Smooth muscle cell of trachea (primary cell): Measurements from ENCODE around the gene SCGB1D4. TPM values are rescaled to one million over a fixed set of nuclear protein-coding genes. Genes with fewer than 3 reads are reported as not detected.

Experiments used
- total RNA-seq: library from RNA; depleted of rRNA; stranded (reverse); fragments of >200 nt; gene quantifications from 2 replicates; pipeline ENCODE4 v1.2.1, GENCODE V29; 2014

SCGB1D4 gene, protein sequence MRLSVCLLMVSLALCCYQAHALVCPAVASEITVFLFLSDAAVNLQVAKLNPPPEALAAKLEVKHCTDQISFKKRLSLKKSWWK
- not detected in 2 replicates for total RNA-seq

DNA sequence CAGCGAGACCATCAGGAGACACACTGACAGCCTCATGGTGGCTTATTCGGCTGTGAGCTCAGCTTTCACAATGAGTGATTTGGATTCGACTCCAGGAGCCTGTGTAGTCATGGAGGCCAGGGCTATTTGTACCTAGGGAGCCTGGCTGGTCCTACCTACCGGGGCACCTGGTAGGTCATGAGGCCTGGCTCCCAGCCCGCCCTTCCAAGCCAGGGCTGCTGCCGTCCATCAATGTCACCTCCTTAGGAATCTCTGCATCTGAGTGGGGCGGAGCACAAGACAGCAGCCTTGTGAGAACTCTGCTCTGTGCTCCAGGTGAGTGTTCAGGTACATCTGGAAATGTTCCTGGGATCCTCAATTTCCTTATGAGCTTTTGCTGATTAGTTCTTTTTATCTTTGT, at the start of gene SCGB1D4:
SCGB1D4 (minus strand) TSS at position 101 of the 400 bp plus-strand sequence; CDS start at position 36, 65 bp downstream.

DNA sequence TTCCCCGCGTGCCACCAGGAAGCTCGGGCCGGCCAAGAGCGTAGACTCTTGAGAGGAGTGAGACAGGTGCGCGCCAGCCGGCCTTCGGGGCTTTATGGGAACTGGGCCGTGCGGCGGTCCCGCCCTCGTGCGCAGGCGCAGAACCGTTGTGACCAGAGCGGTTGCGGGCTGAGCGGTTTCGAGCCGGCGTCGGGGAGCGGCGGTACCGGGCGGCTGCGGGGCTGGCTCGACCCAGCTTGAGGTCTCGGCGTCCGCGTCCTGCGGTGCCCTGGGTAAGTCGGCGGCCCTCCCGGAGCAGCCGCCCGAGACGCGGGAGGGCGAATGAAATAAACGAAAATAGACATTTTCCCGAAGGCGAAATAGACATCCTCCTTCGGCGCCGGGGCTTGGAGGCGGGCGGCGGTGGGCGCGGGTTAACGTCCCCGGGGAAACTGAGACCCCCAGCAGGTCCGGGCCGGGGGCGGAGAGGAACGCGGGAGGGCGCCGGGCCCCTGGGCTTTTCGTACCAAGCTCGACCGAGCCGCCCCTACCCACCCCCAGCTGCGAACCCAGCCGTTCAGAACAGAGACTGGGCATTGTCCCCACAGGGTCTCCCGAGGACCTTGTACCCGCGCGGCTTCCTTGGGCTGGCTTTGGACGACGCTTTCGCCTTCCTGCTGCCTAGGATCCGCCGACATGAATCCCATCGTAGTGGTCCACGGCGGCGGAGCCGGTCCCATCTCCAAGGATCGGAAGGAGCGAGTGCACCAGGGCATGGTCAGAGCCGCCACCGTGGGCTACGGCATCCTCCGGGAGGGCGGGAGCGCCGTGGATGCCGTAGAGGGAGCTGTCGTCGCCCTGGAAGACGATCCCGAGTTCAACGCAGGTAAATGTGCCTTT, 38.7 kb upstream of the SCGB1D4 start, which contains the start of gene ASRGL1:
ASRGL1 (plus strand) TSS at position 146 of the 879 bp plus-strand sequence; CDS start at position 676, 530 bp downstream.

DNA sequence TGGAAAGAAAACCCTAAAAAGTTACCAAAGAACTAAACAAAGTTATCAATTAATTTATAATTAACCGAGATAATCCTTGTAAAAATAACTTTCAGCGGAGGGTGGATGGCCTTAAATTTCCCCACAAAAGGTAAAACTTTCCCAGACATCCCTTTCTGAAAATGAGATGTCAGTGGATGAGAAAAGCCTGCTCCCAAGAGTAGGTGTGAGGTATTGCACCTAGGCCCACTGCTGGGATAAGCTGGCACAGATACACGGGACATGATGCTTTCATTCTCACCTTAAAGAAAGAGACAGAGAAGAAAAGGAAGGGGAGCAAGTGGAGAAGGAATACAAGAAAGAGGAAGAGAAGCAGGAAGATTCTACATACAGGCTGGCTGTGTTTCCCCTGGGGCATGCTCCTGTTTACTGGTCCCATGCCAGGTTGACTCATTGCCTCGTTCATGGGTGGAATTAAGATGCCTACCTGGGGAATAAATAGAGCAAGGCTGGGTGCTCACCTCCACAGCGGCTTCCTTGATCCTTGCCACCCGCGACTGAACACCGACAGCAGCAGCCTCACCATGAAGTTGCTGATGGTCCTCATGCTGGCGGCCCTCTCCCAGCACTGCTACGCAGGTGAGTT, 29.1 kb downstream of the SCGB1D4 start, which contains the start of gene SCGB2A2:
SCGB2A2 (plus strand) TSS at position 505 of the 625 bp plus-strand sequence; CDS start at position 564, 59 bp downstream.

Other genes starting within 250 kb of the SCGB1D4 start
- gene INCENP, start 175.1 kb downstream of the SCGB1D4 start, total RNA-seq, result 15.2 and 29.1 TPM in 2 replicates
- gene SCGB1D1, start 108.9 kb downstream of the SCGB1D4 start, total RNA-seq, result not detected in 2 replicates
- not detected in 2 replicates for gene SCGB2A1, start 90.4 kb downstream of the SCGB1D4 start, total RNA-seq
- gene SCGB1D2, start 56.8 kb downstream of the SCGB1D4 start, total RNA-seq, result not detected in 2 replicates
- not detected in 2 replicates for gene SCGB2A2, start 28.9 kb downstream of the SCGB1D4 start, total RNA-seq
- gene ASRGL1, start 38.4 kb upstream of the SCGB1D4 start, total RNA-seq, result 0.33 and 1.0 TPM in 2 replicates
- gene SCGB1A1, start 120.0 kb upstream of the SCGB1D4 start, total RNA-seq, result not detected in 2 replicates
- gene AHNAK, start 247.7 kb upstream of the SCGB1D4 start, total RNA-seq, result 867 and 944 TPM in 2 replicates